WTC11 (cell line): ENCODE results near the gene BICDL2. TPM values are rescaled to one million over a fixed set of nuclear protein-coding genes. Genes with fewer than 3 reads are reported as not detected.
"Not testable (repeated sequence)": the region's sequence is repeated elsewhere in the genome, so short reads cannot be mapped to it uniquely, and the experiment has no call there.

ENCODE experiments used
- ATAC-seq: fragments of 200-7000 bp; cut with Tn5 transposase; 2 replicates; pipeline ENCODE4 v1.10.0; 2021; ENCODE audit warnings: mild to moderate bottlenecking, moderate library complexity
- CTCF ChIA-PET: fragments of 300-600 bp; sonication (Branson Sonifier 250); formaldehyde crosslinking; loops from one replicate; lab custom pipeline; 2021; ENCODE audit warnings: antibody characterized with exemption; lab: Charles Lee
- POLR2A ChIA-PET: fragments of 350-600 bp; sonication (Branson Sonifier 250); formaldehyde crosslinking; loops from one replicate; lab custom pipeline; 2021; ENCODE audit warnings: antibody characterized with exemption; lab: Charles Lee
- DNase-seq: peaks from one replicate; pipeline ENCODE4 v3.0.0; 2021; ENCODE audit warnings: low spot score
- H3K27ac Mint-ChIP-seq: 2 replicates; pipeline ENCODE4 v1.8.0; 2021; ENCODE audit warnings: mixed read lengths
- H3K27me3 Mint-ChIP-seq: 2 replicates; pipeline ENCODE4 v1.8.0; 2021; ENCODE audit warnings: low read depth, mild to moderate bottlenecking, moderate library complexity, mixed read lengths
- H3K36me3 Mint-ChIP-seq: 2 replicates; pipeline ENCODE4 v1.8.0; 2021; ENCODE audit warnings: mixed read lengths
- H3K4me1 Mint-ChIP-seq: 2 replicates; pipeline ENCODE4 v1.8.0; 2022; ENCODE audit warnings: mixed read lengths
- H3K4me3 Mint-ChIP-seq: 2 replicates; pipeline ENCODE4 v1.8.0; 2021; ENCODE audit warnings: mild to moderate bottlenecking, moderate library complexity, mixed read lengths
- H3K9me3 Mint-ChIP-seq: 2 replicates; pipeline ENCODE4 v1.8.0; 2021; ENCODE audit warnings: mixed read lengths
- AFF4 ChIP-seq: sonication (generic); formaldehyde crosslinking; IDR thresholded peaks from 2 replicates; pipeline ENCODE4 v1.8.1; 2023; ENCODE audit warnings: mild to moderate bottlenecking, missing genetic modification reagents, borderline replicate concordance
- CTCF ChIP-seq: fragments of 200-600 bp; IDR thresholded peaks from 2 replicates; pipeline ENCODE4 v1.8.0; 2022; ENCODE audit warnings: antibody characterized with exemption
- MXD4 ChIP-seq: fragments of 250-450 bp; sonication (Bioruptor Pico); IDR thresholded peaks from 2 replicates; pipeline ENCODE4 v1.8.0; 2021; ENCODE audit warnings: mild to moderate bottlenecking, moderate library complexity, borderline replicate concordance
- NFATC4 ChIP-seq: fragments of 250-450 bp; sonication (Bioruptor Pico); IDR thresholded peaks from 2 replicates; pipeline ENCODE4 v1.9.0; 2021; ENCODE audit warnings: mild to moderate bottlenecking
- NR3C1 ChIP-seq: sonication (generic); formaldehyde crosslinking; conservative IDR thresholded peaks from 2 replicates; pipeline ENCODE4 v1.8.1; 2023; ENCODE audit warnings: low read depth, mild to moderate bottlenecking, missing genetic modification reagents
- ZNF232 ChIP-seq: sonication (generic); formaldehyde crosslinking; IDR thresholded peaks from 2 replicates; pipeline ENCODE4 v1.8.0; 2022; ENCODE audit warnings: mild to moderate bottlenecking, missing genetic modification reagents
- ZNF532 ChIP-seq: fragments of 250-450 bp; sonication (Bioruptor Pico); IDR thresholded peaks from 2 replicates; pipeline ENCODE4 v1.9.0; 2021; ENCODE audit warnings: mild to moderate bottlenecking, borderline replicate concordance
- total RNA-seq: library from RNA; stranded (reverse); gene quantifications from 3 replicates; pipeline ENCODE4 v1.2.3, GENCODE V29; 2021
- TF ChIP-seq, protein P1 (sequence below): sonication (generic); formaldehyde crosslinking; IDR thresholded peaks from 2 replicates; pipeline ENCODE4 v1.8.0; 2023; ENCODE audit warnings: mild to moderate bottlenecking, missing genetic modification reagents
- TF ChIP-seq, protein P2 (sequence below): fragments of 250-450 bp; sonication (Bioruptor Pico); IDR thresholded peaks from 2 replicates; pipeline ENCODE4 v2.1.2; 2022; ENCODE audit warnings: mild to moderate bottlenecking, moderate library complexity

BICDL2 gene
- total RNA-seq, 1 experiment from 2014 or later, result 28.2 TPM

- Mint-ChIP-seq H3K4me3 (no peak overlapping the region), H3K36me3 (peaks cover 15% of the 10 kb centered on the region), H3K27me3 (peaks cover 10% of the 10 kb centered on the region; the same call in 1 of the 2 replicates), H3K9me3 (0 out of 2 replicates have a peak, but pooled peaks cover 6% of the 10 kb centered on the region), H3K4me1 (peaks cover 25% of the 10 kb centered on the region), H3K27ac (no peak overlapping the region)
- DNase-seq (no peak), ATAC-seq (no peak)
- ChIA-PET POLR2A (interaction anchor here (1.3 kb wide), 1 partner anchor 96 kb away, joined by 6 read pairs; no protein-coding TSS in a partner anchor), CTCF (interaction anchor here (1.0 to 2.6 kb wide), 6 partner anchors 23 to 77 kb away, joined by 3 to 20 read pairs (median 4); partner anchors contain the start of gene ZNF205)
- no peak for TF ChIP-seq NR3C1 (CRISPR knock-in tag)
- TF ChIP-seq, protein P1, sequence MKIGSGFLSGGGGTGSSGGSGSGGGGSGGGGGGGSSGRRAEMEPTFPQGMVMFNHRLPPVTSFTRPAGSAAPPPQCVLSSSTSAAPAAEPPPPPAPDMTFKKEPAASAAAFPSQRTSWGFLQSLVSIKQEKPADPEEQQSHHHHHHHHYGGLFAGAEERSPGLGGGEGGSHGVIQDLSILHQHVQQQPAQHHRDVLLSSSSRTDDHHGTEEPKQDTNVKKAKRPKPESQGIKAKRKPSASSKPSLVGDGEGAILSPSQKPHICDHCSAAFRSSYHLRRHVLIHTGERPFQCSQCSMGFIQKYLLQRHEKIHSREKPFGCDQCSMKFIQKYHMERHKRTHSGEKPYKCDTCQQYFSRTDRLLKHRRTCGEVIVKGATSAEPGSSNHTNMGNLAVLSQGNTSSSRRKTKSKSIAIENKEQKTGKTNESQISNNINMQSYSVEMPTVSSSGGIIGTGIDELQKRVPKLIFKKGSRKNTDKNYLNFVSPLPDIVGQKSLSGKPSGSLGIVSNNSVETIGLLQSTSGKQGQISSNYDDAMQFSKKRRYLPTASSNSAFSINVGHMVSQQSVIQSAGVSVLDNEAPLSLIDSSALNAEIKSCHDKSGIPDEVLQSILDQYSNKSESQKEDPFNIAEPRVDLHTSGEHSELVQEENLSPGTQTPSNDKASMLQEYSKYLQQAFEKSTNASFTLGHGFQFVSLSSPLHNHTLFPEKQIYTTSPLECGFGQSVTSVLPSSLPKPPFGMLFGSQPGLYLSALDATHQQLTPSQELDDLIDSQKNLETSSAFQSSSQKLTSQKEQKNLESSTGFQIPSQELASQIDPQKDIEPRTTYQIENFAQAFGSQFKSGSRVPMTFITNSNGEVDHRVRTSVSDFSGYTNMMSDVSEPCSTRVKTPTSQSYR (CRISPR knock-in tag), result no peak
- no peak for TF ChIP-seq NFATC4 (CRISPR knock-in tag)
- no peak for TF ChIP-seq ZNF232
These were observed 18.4 kb upstream of the BICDL2 start for GRCh38 chr16:3054965-3055733.

GRCh38 chr16:3053330-3053710 lies 16.6 kb upstream of the BICDL2 start:
- H3K27me3 Mint-ChIP-seq, result peaks cover 14% of the 10 kb centered on the region
- H3K4me1 Mint-ChIP-seq, result peaks cover 20% of the 10 kb centered on the region
- H3K27ac Mint-ChIP-seq, H3K4me3 Mint-ChIP-seq, DNase-seq, CTCF ChIA-PET, H3K9me3 Mint-ChIP-seq, POLR2A ChIA-PET: not testable (repeated sequence)
- ATAC-seq, result peak; percentile 36; the same call in 1 of the 2 replicates
- peaks cover 16% of the 10 kb centered on the region for H3K36me3 Mint-ChIP-seq

DNA sequence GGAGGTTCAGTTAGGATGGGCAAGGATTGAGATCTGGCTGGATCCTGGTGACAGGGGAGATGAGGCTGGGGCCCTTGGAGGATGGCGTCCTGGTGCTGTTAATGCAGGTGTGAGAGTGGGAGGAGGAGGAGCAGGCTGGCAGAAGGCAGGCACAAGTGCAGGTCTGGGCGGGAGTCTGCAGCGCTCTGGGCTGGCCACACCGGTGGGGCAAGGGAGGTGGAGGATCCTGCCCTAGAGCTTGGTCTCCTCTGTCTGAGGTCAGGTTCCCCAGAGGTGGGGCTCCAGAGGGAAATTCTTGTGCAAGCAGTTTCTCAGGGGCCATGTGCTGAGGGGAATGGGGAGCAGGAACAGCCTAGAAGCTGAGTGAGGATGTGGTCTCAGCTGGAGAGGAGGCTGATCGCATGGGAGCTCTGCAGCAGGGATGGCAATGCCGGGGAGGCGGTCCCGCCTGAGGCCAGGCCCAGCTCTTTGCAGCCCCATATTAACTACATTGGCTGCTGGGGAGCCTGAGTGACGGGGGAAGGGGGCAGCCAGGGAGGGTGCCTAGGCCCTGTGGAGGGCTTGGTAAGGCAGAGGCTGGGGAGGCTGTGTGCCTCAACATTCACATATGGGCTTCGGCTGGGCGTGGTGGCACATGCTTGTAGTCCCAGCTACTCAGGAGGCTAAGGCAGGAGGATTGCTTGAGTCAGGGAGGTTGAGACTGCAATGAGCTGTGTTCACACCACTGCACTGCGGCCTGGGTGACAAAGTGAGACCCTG lies 16.0 kb upstream of the BICDL2 start:
- POLR2A ChIA-PET, result not testable (repeated sequence)

GRCh38 chr16:3051494-3051893 lies 14.8 kb upstream of the BICDL2 start:
- Mint-ChIP-seq H3K4me3 (no peak overlapping the region), H3K9me3 (0 out of 2 replicates have a peak, but pooled peaks cover 6% of the 10 kb centered on the region), H3K4me1 (peaks cover 23% of the 10 kb centered on the region), H3K27me3 (peaks cover 24% of the 10 kb centered on the region), H3K36me3 (peaks cover 18% of the 10 kb centered on the region), H3K27ac (no peak overlapping the region)
- ATAC-seq (no peak), DNase-seq (no peak)
- ChIA-PET POLR2A (interaction anchor here (0.7 kb wide), 1 partner anchor 37 kb away, joined by 3 read pairs; no protein-coding TSS in a partner anchor), CTCF (interaction anchor here (0.6 to 5.8 kb wide), 3 partner anchors 7 to 30 kb away, joined by 3 to 86 read pairs (median 59); no protein-coding TSS in a partner anchor)
- TF ChIP-seq CTCF (no peak), AFF4 (CRISPR knock-in tag) (no peak), ZNF532 (CRISPR knock-in tag) (no peak), MXD4 (no peak)
- TF ChIP-seq, protein P2, sequence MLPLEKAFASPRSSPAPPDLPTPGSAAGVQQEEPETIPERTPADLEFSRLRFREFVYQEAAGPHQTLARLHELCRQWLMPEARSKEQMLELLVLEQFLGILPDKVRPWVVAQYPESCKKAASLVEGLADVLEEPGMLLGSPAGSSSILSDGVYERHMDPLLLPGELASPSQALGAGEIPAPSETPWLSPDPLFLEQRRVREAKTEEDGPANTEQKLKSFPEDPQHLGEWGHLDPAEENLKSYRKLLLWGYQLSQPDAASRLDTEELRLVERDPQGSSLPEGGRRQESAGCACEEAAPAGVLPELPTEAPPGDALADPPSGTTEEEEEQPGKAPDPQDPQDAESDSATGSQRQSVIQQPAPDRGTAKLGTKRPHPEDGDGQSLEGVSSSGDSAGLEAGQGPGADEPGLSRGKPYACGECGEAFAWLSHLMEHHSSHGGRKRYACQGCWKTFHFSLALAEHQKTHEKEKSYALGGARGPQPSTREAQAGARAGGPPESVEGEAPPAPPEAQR, result no peak

More for the DNA sequence above, 16.0 kb upstream of the BICDL2 start:
- DNase-seq, CTCF ChIA-PET, H3K9me3 Mint-ChIP-seq, ATAC-seq, H3K4me3 Mint-ChIP-seq, H3K27ac Mint-ChIP-seq: not testable (repeated sequence)
- Mint-ChIP-seq H3K4me1 (peaks cover 23% of the 10 kb centered on the region), H3K36me3 (peaks cover 18% of the 10 kb centered on the region), H3K27me3 (peaks cover 20% of the 10 kb centered on the region)
